ENCODE results near the gene SMIM9. TPM values are rescaled to one million over a fixed set of nuclear protein-coding genes. Genes with fewer than 3 reads are reported as not detected.
"Not testable (repeated sequence)": the region's sequence is repeated elsewhere in the genome, so short reads cannot be mapped to it uniquely, and the experiment has no call there.

SMIM9 gene
- total RNA-seq, 1 donor, result not detected

GRCh38 chrX:154822029-154822428, 12.4 kb downstream of the SMIM9 start:
- TF ChIP-seq CTCF (IDR thresholded peaks at IDR 0.05; ENCODE audit: insufficient read depth, low read length), result no peak
- no peak overlapping the region for H3K4me3 ChIP-seq (ENCODE audit: low read depth, low read length)
- no peak for DNase-seq (ENCODE audit: low read depth)

- no peak for TF ChIP-seq CTCF (IDR thresholded peaks at IDR 0.05; ENCODE audit: insufficient read depth, low read length)
- no peak overlapping the region for H3K4me3 ChIP-seq (ENCODE audit: low read depth, low read length)
- DNase-seq (ENCODE audit: low read depth), result no peak
Observed at GRCh38 chrX:154821523-154821922, 12.9 kb downstream of the SMIM9 start.

GRCh38 chrX:154819771-154820341, 14.6 kb downstream of the SMIM9 start:
- DNase-seq (ENCODE audit: low read depth), result no peak
- H3K4me3 ChIP-seq (ENCODE audit: low read depth, low read length), result no peak overlapping the region
- TF ChIP-seq CTCF (IDR thresholded peaks at IDR 0.05; ENCODE audit: insufficient read depth, low read length), result no peak

GRCh38 chrX:154818916-154819770, 15.3 kb downstream of the SMIM9 start:
- no peak for TF ChIP-seq CTCF (IDR thresholded peaks at IDR 0.05; ENCODE audit: insufficient read depth, low read length)
- H3K4me3 ChIP-seq (ENCODE audit: low read depth, low read length), result no peak overlapping the region
- no peak for DNase-seq (ENCODE audit: low read depth)

- H3K4me3 ChIP-seq (ENCODE audit: low read depth, low read length); DNase-seq (ENCODE audit: low read depth): not testable (repeated sequence)
Observed at GRCh38 chrX:154817048-154817618, 17.3 kb downstream of the SMIM9 start.

- not testable (repeated sequence) for DNase-seq (ENCODE audit: low read depth); H3K4me3 ChIP-seq (ENCODE audit: low read depth, low read length)
Observed at GRCh38 chrX:154816326-154816898, 18.1 kb downstream of the SMIM9 start.

GRCh38 chrX:154815274-154815818, 19.1 kb downstream of the SMIM9 start:
- no peak overlapping the region for H3K4me3 ChIP-seq (ENCODE audit: low read depth, low read length)
- TF ChIP-seq CTCF (IDR thresholded peaks at IDR 0.05; ENCODE audit: insufficient read depth, low read length), result no peak
- DNase-seq (ENCODE audit: low read depth), result peak; percentile 82

All from fibroblast of the aortic adventitia (primary cell).